K562 (cell line): ENCODE results near the gene NIN. TPM values are rescaled to one million over a fixed set of nuclear protein-coding genes. Genes with fewer than 3 reads are reported as not detected.

Experiments used
- ATAC-seq: fragments of 200-7000 bp; cut with Tn5 transposase; 3 replicates; pipeline ENCODE4 v1.9.1; 2020; ENCODE audit warnings: moderate library complexity
- BruUV-seq: library from RNA; stranded (reverse); fragments of 400-500 nt; replicated peaks from 2 replicates; lab custom pipeline; 2021; lab: Mats Ljungman, UMichigan
- CTCF ChIA-PET: fragments of 300-600 bp; formaldehyde crosslinking; extraction: SDS; loops from one replicate; lab custom pipeline; 2021; ENCODE audit warnings: low intra/inter-chr PET ratio; lab: Yijun Ruan, JAX
- POLR2A ChIA-PET: fragments of 300-600, 350-650 bp; sonication (Branson Sonifier 250); formaldehyde crosslinking; extraction: SDS; loops from one replicate; lab custom pipeline; 2021; ENCODE audit warnings: antibody characterized with exemption, inconsistent platforms; lab: Yijun Ruan, JAX
- DNase-seq, 4 experiments: peaks; one replicate each; pipeline versions ENCODE4 v3.0.0 to v3.0.0-alpha.2; 2011 to 2018; ENCODE audit warnings: low spot score in 3 of 4, mixed read lengths in 3 of 4; ENCODE audit errors: extremely low read depth in 1 of 4
- FAIRE-seq: peaks from 2 replicates; lab custom pipeline; 2011; peaks lifted over from hg19 to GRCh38; lab: Jason Lieb, UNC
- H2AFZ ChIP-seq: 2 replicates; pipeline ENCODE4 v1.6.0; 2011; ENCODE audit warnings: low read depth, low read length, control low read depth, inconsistent platforms
- H3K27ac ChIP-seq: fragments of 200-600 bp; 3 replicates; pipeline ENCODE4 v1.8.0; 2011; ENCODE audit warnings: low read depth, mild to moderate bottlenecking, control low read depth, inconsistent platforms, low read length, moderate library complexity, mixed read lengths; ENCODE audit errors: extremely low read depth
- H3K27me3 ChIP-seq, 2 experiments: fragments of 300-600 bp in 1 of 2; 2 replicates in 1 of 2; 3 replicates in 1 of 2; pipeline versions ENCODE4 v1.6.0 to v1.8.0; 2011; ENCODE audit warnings: inconsistent platforms in 2 of 2, low read length in 2 of 2, mild to moderate bottlenecking in 1 of 2, mixed read lengths in 1 of 2, moderate library complexity in 1 of 2; ENCODE audit not compliant: control insufficient read depth in 2 of 2, insufficient read depth in 2 of 2
- H3K36me3 ChIP-seq: fragments of 300-600 bp; 3 replicates; pipeline ENCODE4 v1.8.0; 2011; ENCODE audit warnings: mild to moderate bottlenecking, low read length, inconsistent platforms; ENCODE audit not compliant: control insufficient read depth, insufficient read depth
- H3K4me1 ChIP-seq, 2 experiments: fragments of 200-600 bp in 1 of 2; replicated peaks in 1 of 2; 2 replicates in 1 of 2; 3 replicates in 1 of 2; pipeline versions ENCODE4 v1.5.1 to v1.8.0; 2011; ENCODE audit warnings: inconsistent platforms in 2 of 2, low read length in 2 of 2, mild to moderate bottlenecking in 1 of 2, mixed read lengths in 1 of 2, moderate library complexity in 1 of 2; ENCODE audit not compliant: control insufficient read depth in 2 of 2, insufficient read depth in 2 of 2
- H3K4me2 ChIP-seq: 2 replicates; pipeline ENCODE4 v1.6.1; 2011; ENCODE audit warnings: low read length, control low read depth, inconsistent platforms, mixed read lengths; ENCODE audit not compliant: insufficient read depth
- H3K4me3 ChIP-seq: fragments of 200-600 bp; sonication (generic), shearing (Covaris generic); 2 replicates; pipeline ENCODE4 v1.5.1; 2016; ENCODE audit warnings: control low read depth, inconsistent platforms
- H3K79me2 ChIP-seq: fragments of 200-600 bp; 3 replicates; pipeline ENCODE4 v1.8.0; 2011; ENCODE audit warnings: low read length, inconsistent platforms; ENCODE audit not compliant: control insufficient read depth, insufficient read depth
- H3K9ac ChIP-seq, 2 experiments: 2 replicates each; pipeline versions ENCODE4 v1.6.0 to v1.6.1; 2011; ENCODE audit warnings: low read depth in 2 of 2, low read length in 2 of 2, control low read depth in 1 of 2, inconsistent platforms in 1 of 2, mild to moderate bottlenecking in 1 of 2, mixed read lengths in 1 of 2; ENCODE audit not compliant: insufficient read depth in 1 of 2
- H3K9me1 ChIP-seq: one replicate; pipeline ENCODE4 v1.6.0; 2011; ENCODE audit warnings: inconsistent platforms, mild to moderate bottlenecking, low read length, moderate library complexity; ENCODE audit not compliant: control insufficient read depth, insufficient read depth
- H3K9me3 ChIP-seq: replicated peaks from 2 replicates; pipeline ENCODE4 v1.5.1; 2011; ENCODE audit warnings: low read depth, low read length, inconsistent platforms; ENCODE audit not compliant: control insufficient read depth, insufficient read depth
- H4K20me1 ChIP-seq: replicated peaks from 2 replicates; pipeline ENCODE4 v1.6.1; 2011; ENCODE audit warnings: low read length, inconsistent platforms, mixed read lengths; ENCODE audit not compliant: control insufficient read depth, insufficient read depth
- ARHGAP35 ChIP-seq: fragments of 450-650 bp; IDR thresholded peaks from 2 replicates; pipeline ENCODE4 v1.6.1; 2018; ENCODE audit not compliant: partially characterized antibody
- KDM5B ChIP-seq: fragments of 200-600 bp; sonication (generic); IDR thresholded peaks from 2 replicates; pipeline ENCODE4 v1.6.1; 2012; ENCODE audit warnings: low read depth, mild to moderate bottlenecking, moderate library complexity, low read length, control low read depth, inconsistent platforms; ENCODE audit not compliant: insufficient replicate concordance
- MED1 ChIP-seq: sonication (generic); formaldehyde crosslinking; IDR thresholded peaks from 2 replicates; pipeline ENCODE4 v1.8.1; 2023; ENCODE audit warnings: missing genetic modification reagents, borderline replicate concordance
- POLR2G ChIP-seq: fragments of 200-400 bp; formaldehyde crosslinking; IDR thresholded peaks from 2 replicates; pipeline ENCODE4 v1.6.1; 2017; ENCODE audit warnings: low read depth, mild to moderate bottlenecking, antibody characterized with exemption, low read length, moderate library complexity
- PTTG1 ChIP-seq: fragments of 450-650 bp; IDR thresholded peaks from 2 replicates; pipeline ENCODE4 v1.6.1; 2016; ENCODE audit warnings: low read depth, mild to moderate bottlenecking, missing genetic modification characterization, missing compliant biosample characterization
- SAP30 ChIP-seq: fragments of 200-600 bp; sonication (generic); IDR thresholded peaks from 2 replicates; pipeline ENCODE4 v1.6.1; 2012; ENCODE audit warnings: borderline replicate concordance, low read depth, mild to moderate bottlenecking, moderate library complexity, low read length, control low read depth, inconsistent platforms; ENCODE audit not compliant: insufficient read depth, poor library complexity, severe bottlenecking
- THRAP3 ChIP-seq: fragments of 450-650 bp; IDR thresholded peaks from 2 replicates; pipeline ENCODE4 v1.6.1; 2016; ENCODE audit warnings: mild to moderate bottlenecking, inconsistent platforms, borderline replicate concordance
- ZNF197 ChIP-seq: fragments of 200-800 bp; sonication (Bioruptor generic); IDR thresholded peaks from 2 replicates; pipeline ENCODE4 v1.6.1; 2016; ENCODE audit warnings: low read depth, missing genetic modification characterization, missing compliant biosample characterization
- ZNF512 ChIP-seq: IDR thresholded peaks from 2 replicates; pipeline ENCODE4 v1.6.1; 2016; ENCODE audit warnings: missing genetic modification characterization, missing compliant biosample characterization
- ZNF609 ChIP-seq: sonication (generic); formaldehyde crosslinking; IDR thresholded peaks from 2 replicates; pipeline ENCODE4 v1.8.1; 2023; ENCODE audit warnings: missing genetic modification reagents, mild to moderate bottlenecking, borderline replicate concordance
- in situ Hi-C: fragments of 300-500 bp; cut with MboI; formaldehyde crosslinking; loops from 4 replicates; pipeline ENCODE4 v1.15.0; 2018; ENCODE audit warnings: inconsistent platforms, mixed read lengths
- intact Hi-C: fragments of 100-400 bp; cut with micrococcal nuclease; formaldehyde crosslinking; loops from 2 replicates; pipeline ENCODE4 v1.14.2; 2022
- polyA plus RNA-seq, 8 experiments: library from polyadenylated mRNA; depleted of rRNA in 4 of 8; stranded (reverse) in 5 of 8; unstranded in 3 of 8; fragments of >200 nt; fragmentation: Nextera tagmentation in 2 of 8; fragmentation: Illumina TruSeq in 1 of 8; extraction: Ambion mirVana in 2 of 8; extraction: Trizol in 1 of 8; gene quantifications; 2 replicates each; pipeline versions ENCODE4 v1.2.1 to v1.2.3, GENCODE V29; 2011 to 2014; ENCODE audit warnings: inconsistent platforms in 1 of 8, missing spikeins in 1 of 8
- total RNA-seq, 7 experiments: library from RNA; depleted of rRNA in 6 of 7; stranded (reverse); fragments of >200 nt in 6 of 7; fragmentation: Illumina TruSeq in 2 of 7; extraction: Trizol in 2 of 7; gene quantifications; 2 replicates each; pipeline versions ENCODE4 v1.2.1 to v1.2.3, GENCODE V29; 2011 to 2021; ENCODE audit warnings: low replicate concordance in 1 of 7

NIN gene
- total and polyA plus RNA-seq, 9 of the 15 experiments (the other 6 are each of a cell fraction or from before 2014, with no cell fraction given), result 0.84 to 8.4 (median 5.0) TPM

- Histone ChIP-seq H3K4me1 (no peaks in the 10 kb centered on the region; a peak in 1 of 5 replicates), H3K79me2 (no peaks in the 10 kb centered on the region), H4K20me1 (no peaks in the 10 kb centered on the region), H3K27me3 (no peaks in the 10 kb centered on the region), H2AFZ (no peak overlapping the region), H3K9me3 (no peaks in the 10 kb centered on the region), H3K9ac (no peak overlapping the region), H3K36me3 (no peaks in the 10 kb centered on the region), H3K9me1 (no peaks in the 10 kb centered on the region), H3K4me2 (no peak overlapping the region), H3K27ac (no peak overlapping the region), H3K4me3 (no peak overlapping the region)
- DNase-seq (no peak), FAIRE-seq (no peak), ATAC-seq (no peak)
- BruUV-seq, result no TSS peak
- intact Hi-C loops, result loop anchor here (5.0 kb wide), 2 partner anchors 86 to 454 kb away; no protein-coding TSS in a partner anchor
- in situ Hi-C loops, result loop anchor here (5.0 to 25.0 kb wide), 3 partner anchors 234 to 652 kb away; no protein-coding TSS in a partner anchor
- TF ChIP-seq THRAP3 (no peak), ZNF197 (CRISPR knock-in tag) (no peak), POLR2G (no peak), ARHGAP35 (no peak), MED1 (CRISPR knock-in tag) (no peak), ZNF512 (no peak), PTTG1 (tag) (no peak), SAP30 (no peak), ZNF609 (CRISPR knock-in tag) (no peak), KDM5B (no peak)
- CTCF ChIA-PET, result interaction anchor here (2.0 kb wide), 1 partner anchor 459 kb away, joined by 4 read pairs; no protein-coding TSS in a partner anchor
- POLR2A ChIA-PET, result interaction anchor here (1.0 to 1.2 kb wide), 2 partner anchors 12 to 13 kb away, joined by 3 to 6 read pairs; no protein-coding TSS in a partner anchor
These were observed 54.4 kb downstream of the NIN start for GRCh38 chr14:50776522-50776921.
